PC-3 (cell line): Measurements from ENCODE around the gene CDC42EP5.

Experiments
- EZH2 ChIP-seq: fragments of 300-600 bp; sonication (generic); IDR thresholded peaks from one replicate; pipeline ENCODE4 v1.6.1; 2017; ENCODE audit warnings: antibody characterized with exemption, mild to moderate bottlenecking, low read length; ENCODE audit not compliant: unreplicated experiment
- EZH2phosphoT487 ChIP-seq: fragments of 300-600 bp; sonication (generic); IDR thresholded peaks from 2 replicates; pipeline ENCODE4 v1.6.1; 2018; ENCODE audit warnings: mild to moderate bottlenecking, antibody characterized with exemption, low read length, borderline replicate concordance
- TF ChIP-seq, protein P1 (sequence below): fragments of 300-600 bp; sonication (generic); conservative IDR thresholded peaks from 2 replicates; pipeline ENCODE4 v1.5.1; 2017; ENCODE audit warnings: antibody characterized with exemption, low read depth, mild to moderate bottlenecking, low read length

GRCh38 chr19:54420383-54421168 lies 52.5 kb downstream of the CDC42EP5 start:
- TF ChIP-seq, protein P1, sequence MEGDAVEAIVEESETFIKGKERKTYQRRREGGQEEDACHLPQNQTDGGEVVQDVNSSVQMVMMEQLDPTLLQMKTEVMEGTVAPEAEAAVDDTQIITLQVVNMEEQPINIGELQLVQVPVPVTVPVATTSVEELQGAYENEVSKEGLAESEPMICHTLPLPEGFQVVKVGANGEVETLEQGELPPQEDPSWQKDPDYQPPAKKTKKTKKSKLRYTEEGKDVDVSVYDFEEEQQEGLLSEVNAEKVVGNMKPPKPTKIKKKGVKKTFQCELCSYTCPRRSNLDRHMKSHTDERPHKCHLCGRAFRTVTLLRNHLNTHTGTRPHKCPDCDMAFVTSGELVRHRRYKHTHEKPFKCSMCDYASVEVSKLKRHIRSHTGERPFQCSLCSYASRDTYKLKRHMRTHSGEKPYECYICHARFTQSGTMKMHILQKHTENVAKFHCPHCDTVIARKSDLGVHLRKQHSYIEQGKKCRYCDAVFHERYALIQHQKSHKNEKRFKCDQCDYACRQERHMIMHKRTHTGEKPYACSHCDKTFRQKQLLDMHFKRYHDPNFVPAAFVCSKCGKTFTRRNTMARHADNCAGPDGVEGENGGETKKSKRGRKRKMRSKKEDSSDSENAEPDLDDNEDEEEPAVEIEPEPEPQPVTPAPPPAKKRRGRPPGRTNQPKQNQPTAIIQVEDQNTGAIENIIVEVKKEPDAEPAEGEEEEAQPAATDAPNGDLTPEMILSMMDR = no peak
- TF ChIP-seq EZH2phosphoT487 (no peak), EZH2 (no peak)
